Endometrial microvascular endothelial cells (primary cell): ENCODE results near the gene ZSWIM7. TPM values are rescaled to one million over a fixed set of nuclear protein-coding genes. Genes with fewer than 3 reads are reported as not detected.

ENCODE experiments used
- in situ Hi-C: cut with HindIII; loops from 2 replicates; pipeline ENCODE4 v1.10.0; 2017; ENCODE audit warnings: low sequenced_read_pairs, low pct_unique_long_range_greater_than_20kb; ENCODE audit errors: inconsistent ontology term
- total RNA-seq: library from RNA; depleted of rRNA; stranded (reverse); fragments of >200 nt; gene quantifications from one replicate; pipeline ENCODE4 v1.2.3, GENCODE V29; 2015; ENCODE audit errors: inconsistent ontology term

Gene ZSWIM7
- 28.3 TPM for total RNA-seq

GRCh38 chr17:15999141-15999973 lies at the start of gene ZSWIM7, which contains the start of gene TTC19:
TSS of gene ZSWIM7 (minus strand) at chr17:15999704. CDS start at chr17:15999594, 110 bp downstream.
TSS of gene TTC19 (plus strand) at chr17:15999824. CDS start at chr17:15999849, 25 bp downstream.
- in situ Hi-C loops = no loop called here

- in situ Hi-C loops = no loop called here
Observed at GRCh38 chr17:16048811-16049449, 49.4 kb upstream of the ZSWIM7 start.

DNA sequence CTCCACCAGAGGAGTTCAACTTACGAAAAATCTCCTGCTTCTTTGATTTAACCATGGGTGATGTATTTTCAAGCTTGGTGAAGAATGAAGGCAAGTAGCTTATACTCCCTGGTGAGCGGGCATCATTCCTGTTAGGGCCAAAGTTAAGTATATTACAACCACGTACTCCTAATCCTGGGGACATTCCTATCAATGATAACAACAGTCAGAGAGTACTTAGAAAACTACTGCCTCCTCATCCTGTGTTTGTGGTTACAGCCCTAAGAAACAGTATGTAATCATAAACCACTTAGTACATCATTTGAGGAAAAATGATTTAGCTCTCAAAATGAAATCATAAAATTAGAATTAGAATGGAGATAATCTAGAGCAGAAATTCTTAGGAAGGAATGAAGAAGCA lies 47.5 kb upstream of the ZSWIM7 start:
- in situ Hi-C loops = no loop called here

- in situ Hi-C loops = no loop called here
Observed at GRCh38 chr17:16044487-16044886, 45.0 kb upstream of the ZSWIM7 start.

DNA sequence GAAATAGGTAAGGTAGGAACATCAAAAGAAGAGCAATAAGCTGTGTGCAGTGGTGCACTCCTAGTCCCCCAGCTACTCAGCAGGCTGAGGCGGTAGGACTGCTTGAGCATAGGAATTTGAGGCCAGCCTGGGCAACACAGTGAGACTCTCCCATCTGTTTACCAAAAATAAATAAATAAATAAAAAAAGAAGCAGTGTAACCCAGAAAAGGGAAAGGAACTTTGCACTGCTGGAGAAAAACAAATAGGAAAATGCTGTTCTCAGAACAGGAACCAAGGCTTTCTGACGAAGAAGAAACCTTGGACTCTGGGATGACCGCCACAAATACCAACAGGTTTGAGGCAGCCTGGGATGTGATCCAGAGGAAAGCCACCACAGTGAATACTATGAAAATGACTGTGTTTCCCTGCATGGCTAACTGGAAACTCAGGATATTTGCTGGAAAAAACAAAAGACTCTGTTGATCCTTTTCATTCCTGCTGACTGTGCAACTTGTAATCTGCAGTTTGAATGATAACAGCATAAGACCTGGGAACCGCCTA lies 41.3 kb upstream of the ZSWIM7 start:
- in situ Hi-C loops = no loop called here

GRCh38 chr17:16037636-16038035 lies 38.1 kb upstream of the ZSWIM7 start:
- in situ Hi-C loops = no loop called here

- in situ Hi-C loops = no loop called here
Observed at GRCh38 chr17:16036261-16036660, 36.8 kb upstream of the ZSWIM7 start.

DNA sequence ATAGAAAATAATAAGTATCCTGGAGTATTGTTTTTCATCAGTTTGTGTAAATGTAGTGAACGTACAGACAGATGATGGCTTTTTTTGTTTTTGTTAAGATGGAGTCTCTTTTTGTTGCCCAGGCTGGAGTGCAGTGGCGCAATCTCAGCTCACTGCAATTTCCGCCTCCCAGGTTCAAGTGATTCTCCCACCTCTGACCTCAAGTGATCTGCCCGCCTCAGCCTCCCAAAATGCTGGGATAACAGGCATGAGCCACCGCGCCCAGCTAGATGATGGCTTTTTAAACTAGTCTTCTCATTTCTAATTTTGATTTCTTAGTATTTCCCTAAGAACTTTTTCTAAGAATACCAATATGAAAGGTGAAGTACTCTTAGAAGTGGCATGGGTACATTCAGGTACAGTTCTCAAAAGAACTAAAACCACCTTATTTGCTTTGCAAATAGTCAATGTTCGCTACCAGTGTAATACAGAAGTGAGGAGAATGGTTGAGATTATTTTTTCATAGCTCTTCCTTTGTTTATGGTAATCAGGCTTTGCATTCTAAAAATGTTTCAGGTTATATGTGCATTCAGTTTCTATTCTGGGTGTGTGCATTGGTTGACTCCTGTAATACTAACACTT lies 34.3 kb upstream of the ZSWIM7 start:
- in situ Hi-C loops = no loop called here

GRCh38 chr17:16027708-16028584 lies 28.4 kb upstream of the ZSWIM7 start:
- in situ Hi-C loops = no loop called here

- in situ Hi-C loops = no loop called here
Observed at GRCh38 chr17:16026895-16027294, 27.4 kb upstream of the ZSWIM7 start.

DNA sequence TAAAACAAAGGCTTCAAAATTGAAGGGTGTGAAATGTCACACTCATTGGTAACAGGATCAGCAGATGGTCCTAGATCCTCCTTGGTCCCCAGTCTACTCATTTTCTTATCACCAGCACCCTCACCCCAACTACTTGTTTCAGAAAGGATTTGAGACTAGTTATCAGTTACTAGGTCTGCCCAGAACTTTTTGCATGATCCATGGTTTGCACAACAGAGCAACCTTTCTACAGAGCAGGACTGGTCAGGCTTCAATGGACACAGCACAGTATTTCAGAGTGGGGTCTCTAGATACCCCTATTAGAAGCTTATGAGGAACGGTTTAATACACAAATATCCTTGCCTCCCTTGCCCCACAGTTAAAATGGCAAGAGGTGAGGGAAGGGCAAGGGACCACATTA lies 25.7 kb upstream of the ZSWIM7 start:
- in situ Hi-C loops = no loop called here

DNA sequence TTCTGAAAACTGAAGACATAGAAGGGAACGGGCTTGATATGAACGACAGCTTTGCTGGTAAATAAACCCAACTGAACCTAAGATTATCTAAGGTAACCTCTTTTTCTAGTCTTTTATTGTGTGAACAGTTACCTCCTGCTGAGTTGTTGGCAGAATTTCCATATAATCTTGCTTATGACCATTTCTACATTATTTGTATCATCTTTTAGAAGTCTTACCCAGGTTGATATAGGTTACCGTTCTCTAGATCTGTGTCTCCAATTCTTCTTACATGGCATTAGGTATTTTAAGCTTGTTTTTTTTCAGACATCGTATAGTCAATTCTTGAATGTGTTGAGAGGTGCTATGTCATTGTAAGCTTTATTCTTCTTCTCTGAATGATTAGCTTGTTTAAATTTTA lies 24.4 kb upstream of the ZSWIM7 start:
- in situ Hi-C loops = no loop called here

DNA sequence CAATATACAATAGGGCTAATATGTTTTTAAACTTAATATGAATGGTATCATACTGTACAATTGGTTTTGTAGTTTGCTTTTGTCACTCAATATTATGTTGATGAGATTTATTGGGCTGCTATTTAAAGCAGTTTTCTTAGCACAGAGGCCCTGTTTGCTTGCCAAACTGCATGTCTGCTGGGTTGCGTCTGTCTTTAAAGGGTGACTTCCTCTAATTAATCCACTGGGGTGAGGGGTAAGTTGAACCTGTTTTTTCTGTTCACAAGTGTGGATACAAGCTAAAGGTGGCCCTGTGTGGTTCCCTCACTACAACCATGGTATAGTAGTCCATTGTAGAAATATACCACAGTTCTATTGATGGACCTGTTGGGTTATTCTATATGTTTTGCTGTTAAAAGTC lies 19.8 kb upstream of the ZSWIM7 start:
- in situ Hi-C loops = no loop called here

DNA sequence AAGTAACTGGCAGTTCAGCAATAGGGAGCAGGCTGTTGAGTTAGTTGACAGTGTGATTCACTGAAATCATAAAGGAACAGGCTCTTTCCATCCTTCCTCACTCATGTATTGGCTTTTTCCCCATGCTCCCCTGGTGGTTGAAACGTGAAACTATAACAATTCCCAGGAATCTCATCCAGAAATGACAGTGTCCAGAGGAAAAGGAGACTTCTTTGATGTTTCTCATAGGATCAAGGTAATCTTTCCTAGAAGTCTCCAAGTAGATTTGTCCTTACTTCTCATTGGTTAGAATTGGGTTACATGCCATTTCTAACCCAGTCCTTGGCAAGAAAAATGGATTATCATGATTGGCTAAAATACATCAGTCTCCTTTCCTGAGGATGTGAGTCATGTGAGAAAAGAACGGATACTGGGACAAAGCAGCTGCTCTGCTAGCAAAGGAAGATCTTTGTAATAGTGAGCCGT lies 14.5 kb upstream of the ZSWIM7 start:
- in situ Hi-C loops = no loop called here

- in situ Hi-C loops = no loop called here
Observed at GRCh38 chr17:16007439-16007838, 7.9 kb upstream of the ZSWIM7 start.

- in situ Hi-C loops = no loop called here
Observed at GRCh38 chr17:16005636-16006035, 6.1 kb upstream of the ZSWIM7 start.

DNA sequence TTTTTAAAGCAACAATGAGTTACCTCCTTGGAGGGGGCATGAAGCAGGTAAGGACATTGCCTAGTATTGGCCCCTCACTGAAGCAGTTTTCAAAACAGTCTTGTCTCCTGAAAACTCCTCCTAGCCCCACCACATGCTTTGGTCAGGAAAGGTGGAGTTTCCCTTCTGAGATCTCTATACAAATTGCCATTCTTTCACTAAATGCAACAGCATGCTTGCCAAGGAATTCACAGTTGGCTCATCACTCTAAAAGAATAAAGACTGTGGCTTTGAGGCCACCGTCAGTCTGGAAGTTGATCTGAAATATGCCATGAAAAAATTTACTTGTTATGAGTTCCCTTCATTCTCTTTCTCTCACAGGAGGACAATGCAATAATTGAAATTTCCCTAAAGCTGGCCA lies 4.3 kb upstream of the ZSWIM7 start:
- in situ Hi-C loops = no loop called here

DNA sequence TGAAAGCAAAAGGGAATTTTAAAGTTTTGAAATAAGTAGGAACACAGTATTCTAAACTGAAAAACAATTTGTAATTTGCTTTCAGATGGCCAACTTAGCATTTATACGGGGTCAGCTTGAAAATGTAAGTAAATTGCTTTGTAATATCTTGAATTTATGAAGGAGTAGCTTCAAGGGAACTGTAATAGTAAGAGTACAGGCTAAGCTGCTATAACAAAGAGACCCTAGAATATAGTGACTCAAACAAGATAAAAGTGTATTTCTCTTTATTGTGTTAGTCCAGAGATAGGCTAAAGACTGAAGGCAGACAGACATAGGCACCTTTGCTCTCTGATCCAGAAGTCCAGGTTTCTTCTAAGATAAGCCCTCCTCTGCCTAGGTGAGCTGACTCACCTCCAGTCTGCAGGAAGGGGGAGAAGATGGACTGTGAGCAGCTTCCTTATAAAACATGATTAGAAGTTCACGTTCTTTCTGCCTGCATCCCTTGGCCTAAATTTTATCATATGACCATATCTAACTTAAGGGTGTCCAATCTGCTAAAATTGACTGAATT lies 3.3 kb upstream of the ZSWIM7 start:
- in situ Hi-C loops = no loop called here
